Measurements from ENCODE around the gene IFITM10. TPM values are rescaled to one million over a fixed set of nuclear protein-coding genes. Genes with fewer than 3 reads are reported as not detected.

Gene IFITM10
- total RNA-seq, 1 donor from 2014 or later, result 2.7 TPM

- TF ChIP-seq CTCF (IDR thresholded peaks at IDR 0.05; ENCODE audit: unreplicated experiment), result no peak
- Mint-ChIP-seq H3K27ac (no peak overlapping the region), H3K4me3 (no peak overlapping the region), H3K27me3 (ENCODE audit: low read depth) (peaks cover 3% of the 10 kb centered on the region), H3K9me3 (no peaks in the 10 kb centered on the region), H3K4me1 (peaks cover 21% of the 10 kb centered on the region), H3K36me3 (no peaks in the 10 kb centered on the region)
- no peak for DNase-seq (ENCODE audit: low spot score in 2 of 2, unreplicated experiment in 2 of 2)
These were observed 54.8 kb downstream of the IFITM10 start for GRCh38 chr11:1695548-1696108.

- Mint-ChIP-seq H3K4me3 (no peak overlapping the region), H3K27me3 (ENCODE audit: low read depth) (peaks cover 6% of the 10 kb centered on the region), H3K4me1 (peaks cover 24% of the 10 kb centered on the region), H3K9me3 (no peaks in the 10 kb centered on the region), H3K27ac (no peak overlapping the region), H3K36me3 (no peaks in the 10 kb centered on the region)
- no peak for DNase-seq (ENCODE audit: low spot score in 2 of 2, unreplicated experiment in 2 of 2)
- TF ChIP-seq CTCF (IDR thresholded peaks at IDR 0.05; ENCODE audit: unreplicated experiment), result no peak
These were observed 55.4 kb downstream of the IFITM10 start for GRCh38 chr11:1694846-1695547.

- no peaks in the 10 kb centered on the region for H3K9me3 Mint-ChIP-seq
- H3K27me3 Mint-ChIP-seq (ENCODE audit: low read depth), result peaks cover 8% of the 10 kb centered on the region
- peak; percentile 84 for TF ChIP-seq CTCF (IDR thresholded peaks at IDR 0.05; ENCODE audit: unreplicated experiment)
- peak; percentile 76 to 89 for DNase-seq (ENCODE audit: low spot score in 2 of 2, unreplicated experiment in 2 of 2)
- H3K36me3 Mint-ChIP-seq, result no peaks in the 10 kb centered on the region
- peak overlapping the region; percentile 76 for H3K27ac Mint-ChIP-seq
- H3K4me1 Mint-ChIP-seq, result peaks cover 24% of the 10 kb centered on the region
- no peak overlapping the region for H3K4me3 Mint-ChIP-seq
These were observed 56.1 kb downstream of the IFITM10 start for GRCh38 chr11:1694064-1694845.

- Mint-ChIP-seq H3K27me3 (ENCODE audit: low read depth) (peaks cover 12% of the 10 kb centered on the region), H3K36me3 (no peaks in the 10 kb centered on the region), H3K9me3 (no peaks in the 10 kb centered on the region), H3K4me1 (peaks cover 26% of the 10 kb centered on the region), H3K27ac (peak overlapping the region; percentile 93), H3K4me3 (peak overlapping the region; percentile 70)
- TF ChIP-seq CTCF (IDR thresholded peaks at IDR 0.05; ENCODE audit: unreplicated experiment), result peak; percentile 86
- DNase-seq (ENCODE audit: low spot score in 2 of 2, unreplicated experiment in 2 of 2), result peak; percentile 81 to 95
These were observed 56.9 kb downstream of the IFITM10 start for GRCh38 chr11:1693327-1694063.

GRCh38 chr11:1692708-1693326, 57.6 kb downstream of the IFITM10 start:
- Mint-ChIP-seq H3K9me3 (no peaks in the 10 kb centered on the region), H3K27me3 (ENCODE audit: low read depth) (peaks cover 15% of the 10 kb centered on the region), H3K4me1 (peaks cover 26% of the 10 kb centered on the region), H3K36me3 (no peaks in the 10 kb centered on the region), H3K4me3 (peak overlapping the region; percentile 70), H3K27ac (peak overlapping the region; percentile 93)
- DNase-seq (ENCODE audit: low spot score in 2 of 2, unreplicated experiment in 2 of 2), result no peak
- TF ChIP-seq CTCF (IDR thresholded peaks at IDR 0.05; ENCODE audit: unreplicated experiment), result no peak

Data from mesothelial cell of epicardium (in vitro differentiated cells).